Activated CD4-positive, alpha-beta T cell treated with anti-CD3 and anti-CD28 coated beads for 1 hour (primary cell): ENCODE results near the gene PREX1.
"Not testable (repeated sequence)": the region's sequence is repeated elsewhere in the genome, so short reads cannot be mapped to it uniquely, and the experiment has no call there.

Experiments
- DNase-seq: peaks from one replicate; pipeline ENCODE4 v3.0.0-alpha.2; 2020

The PREX1 gene

DNA sequence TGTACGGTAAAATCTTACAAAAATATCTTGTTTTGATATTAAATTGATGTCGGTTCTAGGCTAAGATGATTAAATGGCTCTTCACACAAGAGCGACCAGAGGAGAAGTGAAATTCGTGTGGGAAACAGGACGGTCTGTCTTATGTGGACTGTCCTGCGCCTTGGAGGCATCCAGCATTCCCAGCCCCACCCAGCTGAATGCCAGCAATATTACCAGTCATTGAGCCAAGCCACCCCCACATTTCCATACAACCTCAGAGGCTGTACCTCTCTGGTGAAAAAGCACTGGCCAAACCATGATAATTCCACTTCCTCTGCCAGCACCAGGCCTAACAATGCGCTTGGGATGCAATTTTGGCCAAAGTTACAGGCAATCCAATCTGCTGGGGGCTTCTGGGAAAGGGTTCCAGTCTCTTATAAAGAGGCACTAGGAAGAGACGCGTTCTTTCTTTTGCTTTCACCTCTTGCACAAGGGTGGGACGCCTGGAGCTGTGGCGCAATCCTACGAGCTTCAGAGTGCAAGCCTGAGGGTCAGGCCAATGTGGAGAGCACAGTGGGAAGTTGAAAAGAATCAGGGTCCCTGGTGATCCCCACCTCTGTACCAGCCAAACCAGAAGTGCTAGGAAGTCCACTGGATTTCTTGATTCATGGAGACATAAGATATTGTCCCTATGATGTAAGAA, 213.1 kb downstream of the PREX1 start:
- DNase-seq, result no peak

DNA sequence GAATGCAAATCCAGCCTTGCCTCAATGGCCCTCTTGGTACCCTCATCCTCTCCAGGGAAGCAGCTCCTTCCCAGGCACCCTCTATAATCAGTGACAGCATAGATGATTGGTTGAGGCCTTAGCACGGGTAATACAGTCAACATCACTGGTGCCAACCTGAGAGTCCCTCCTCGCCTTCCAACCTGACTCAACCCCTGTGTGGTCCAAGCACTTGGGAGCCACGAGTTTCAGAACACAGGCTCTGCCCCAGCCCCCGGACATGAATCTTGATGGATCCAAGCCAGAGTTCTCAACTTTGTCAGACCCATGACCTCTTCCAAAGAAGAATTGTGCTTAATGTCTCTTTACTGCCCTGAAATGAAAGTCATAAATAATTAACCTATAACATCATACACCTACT, 213.9 kb downstream of the PREX1 start:
- DNase-seq, result no peak

DNA sequence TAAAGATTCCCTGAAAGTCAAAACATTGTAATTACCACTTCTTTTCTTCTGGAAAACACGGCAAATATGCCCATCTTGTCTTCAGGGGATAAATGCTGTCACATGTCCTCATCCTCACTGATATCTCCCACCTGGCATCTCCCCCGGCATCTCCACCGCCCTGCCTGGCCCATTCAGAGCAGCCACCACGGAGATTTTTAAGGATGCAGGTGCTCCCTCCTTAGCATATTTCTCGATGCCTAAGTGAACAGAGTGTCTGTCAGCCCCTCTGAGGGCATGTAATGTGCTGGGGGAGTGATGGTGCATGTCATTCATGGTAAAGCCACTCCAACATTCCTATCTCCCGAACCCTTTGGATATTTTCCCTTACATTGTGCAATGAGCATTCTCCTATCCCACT, 215.5 kb downstream of the PREX1 start:
- DNase-seq, result no peak

DNA sequence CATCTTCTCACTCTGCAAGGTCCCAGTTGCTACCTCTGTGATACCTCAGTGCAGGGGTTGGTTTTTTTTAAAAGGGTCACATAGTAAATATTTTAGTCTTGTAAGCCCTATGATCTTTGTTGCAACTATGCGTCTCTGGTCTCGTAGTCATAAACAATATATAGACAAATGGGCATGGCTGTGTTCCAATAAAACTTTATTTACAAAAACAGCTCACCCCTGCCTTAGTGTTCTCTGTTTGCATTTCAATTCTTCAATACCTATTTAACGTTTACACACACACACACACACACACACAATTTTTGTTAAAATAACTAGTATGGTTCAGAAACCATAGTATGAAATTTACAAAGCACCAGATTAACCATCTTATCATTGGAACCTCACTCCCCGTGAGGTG, 216.8 kb downstream of the PREX1 start:
- no peak for DNase-seq

DNA sequence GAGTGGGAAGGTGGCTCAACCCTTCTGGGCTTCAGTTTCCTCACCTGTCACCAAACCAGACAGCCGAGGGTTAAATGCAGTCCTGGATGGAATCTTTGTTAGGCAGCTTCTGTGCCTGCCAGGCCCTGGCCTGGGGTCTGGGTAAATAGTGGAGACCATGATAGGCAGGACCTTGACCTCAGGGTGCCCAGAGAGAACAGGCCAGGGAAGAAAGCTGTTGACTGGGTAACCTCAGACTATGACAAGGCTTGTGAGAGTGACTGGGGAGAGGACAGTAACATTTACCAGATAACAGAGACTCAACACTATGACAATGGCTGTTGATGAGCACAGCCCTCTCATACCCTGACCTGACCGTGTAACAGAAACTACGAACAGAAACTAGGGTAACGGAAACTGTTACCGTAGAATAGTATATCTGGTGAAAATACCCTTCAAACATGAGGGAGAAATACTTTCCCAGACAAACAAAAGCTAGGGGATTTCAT, 218.3 kb downstream of the PREX1 start:
- no peak for DNase-seq

DNA sequence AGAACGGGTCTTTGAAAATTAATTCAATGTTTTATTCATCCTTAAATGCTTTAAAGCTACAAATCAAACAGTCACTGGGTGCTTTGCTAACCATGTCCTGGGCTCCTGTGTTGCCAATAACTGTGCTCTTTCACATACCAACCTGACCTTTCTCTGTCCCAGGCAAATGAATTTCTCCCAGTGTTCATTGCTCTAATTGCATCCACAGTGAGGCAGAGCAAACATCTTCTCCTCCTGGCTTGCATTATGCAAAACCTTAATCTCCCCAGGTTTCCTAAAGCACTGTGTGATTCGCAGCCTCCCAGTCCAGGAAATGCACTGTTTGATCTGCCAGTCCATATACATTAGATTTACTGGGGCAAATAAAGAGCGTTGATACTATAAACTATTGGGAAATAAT, 219.0 kb downstream of the PREX1 start:
- no peak for DNase-seq

DNA sequence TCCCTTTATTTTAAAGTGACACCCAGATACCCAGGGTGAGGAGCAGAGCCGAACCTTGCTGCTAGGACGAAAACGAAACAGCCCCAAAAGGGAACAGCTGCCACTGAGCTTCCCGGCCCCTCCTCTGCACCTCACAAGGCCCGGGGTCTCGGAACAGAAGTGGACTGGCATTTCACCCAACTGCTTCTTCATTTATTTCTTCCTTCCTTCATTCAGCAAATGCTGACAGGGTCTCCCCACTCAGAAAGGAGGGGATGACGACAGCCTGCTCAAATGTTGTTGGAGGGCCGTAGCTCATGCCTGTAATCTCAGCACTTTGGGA, 220.3 kb downstream of the PREX1 start:
- no peak for DNase-seq

DNA sequence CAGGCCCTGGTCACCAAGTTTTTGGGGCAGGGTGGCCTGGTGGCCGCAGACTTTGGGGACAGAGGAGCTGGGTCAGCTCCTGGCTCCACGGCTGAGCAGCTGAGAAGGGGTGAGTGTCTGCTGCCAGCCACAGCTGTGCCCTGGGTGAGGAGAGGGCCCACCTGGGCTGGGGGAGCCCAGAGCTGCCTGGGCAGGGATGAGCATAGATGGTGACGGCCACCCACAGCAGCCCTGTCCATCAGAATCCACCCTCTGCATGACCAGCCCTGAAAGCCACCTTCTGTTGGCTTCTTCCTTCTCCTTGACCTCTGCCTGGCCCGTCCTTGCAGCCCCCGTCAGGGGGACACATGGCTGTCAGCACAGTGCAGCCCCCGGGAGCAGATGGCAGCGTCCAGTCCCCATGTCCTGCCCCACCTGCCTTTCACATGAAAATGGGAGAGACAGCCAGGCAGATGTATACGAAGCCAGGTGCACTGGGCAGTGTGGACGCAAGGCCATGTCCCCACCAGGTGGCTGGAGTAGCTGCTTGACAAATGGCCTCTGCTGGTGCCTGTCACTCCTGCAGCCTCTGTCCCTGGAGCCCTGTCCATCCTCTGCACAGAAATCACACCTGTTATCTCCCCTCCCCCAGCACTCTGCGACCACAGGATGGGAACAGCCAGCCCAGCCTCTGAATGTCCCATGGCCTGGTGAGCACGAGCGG, 220.8 kb downstream of the PREX1 start:
- DNase-seq, result no peak

DNA sequence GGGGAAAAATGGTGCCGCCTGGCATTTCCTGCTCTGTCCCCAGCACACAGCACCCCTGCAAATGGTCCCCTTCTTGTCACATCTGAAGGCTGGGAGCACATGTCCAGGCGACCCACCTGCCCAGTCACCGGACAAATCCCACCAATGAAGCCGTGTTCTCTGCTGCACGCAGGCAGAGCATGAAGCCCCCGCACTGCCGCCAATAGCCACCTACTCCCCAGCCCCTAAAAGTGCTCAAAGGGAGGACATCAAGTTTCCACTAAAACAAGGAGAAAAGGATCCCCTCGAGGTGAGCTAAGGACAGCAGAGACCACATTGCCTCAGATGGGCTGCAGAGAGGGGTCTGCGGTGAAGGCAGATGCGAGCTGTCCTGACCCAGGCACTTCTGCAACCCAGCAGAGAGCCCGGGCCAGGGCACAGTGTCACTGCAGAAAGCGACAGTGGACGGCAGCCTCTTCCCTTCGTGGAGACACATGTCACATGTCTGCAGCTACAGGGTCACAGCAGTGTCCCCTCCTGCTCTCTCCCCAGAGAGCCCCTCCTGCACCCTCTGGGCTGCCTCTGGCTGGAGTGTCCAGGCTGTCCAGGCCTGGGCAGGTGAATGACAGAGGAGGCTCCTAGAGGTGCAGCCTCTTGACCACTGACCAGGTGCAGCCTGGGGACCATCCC, 221.5 kb downstream of the PREX1 start:
- no peak for DNase-seq

DNA sequence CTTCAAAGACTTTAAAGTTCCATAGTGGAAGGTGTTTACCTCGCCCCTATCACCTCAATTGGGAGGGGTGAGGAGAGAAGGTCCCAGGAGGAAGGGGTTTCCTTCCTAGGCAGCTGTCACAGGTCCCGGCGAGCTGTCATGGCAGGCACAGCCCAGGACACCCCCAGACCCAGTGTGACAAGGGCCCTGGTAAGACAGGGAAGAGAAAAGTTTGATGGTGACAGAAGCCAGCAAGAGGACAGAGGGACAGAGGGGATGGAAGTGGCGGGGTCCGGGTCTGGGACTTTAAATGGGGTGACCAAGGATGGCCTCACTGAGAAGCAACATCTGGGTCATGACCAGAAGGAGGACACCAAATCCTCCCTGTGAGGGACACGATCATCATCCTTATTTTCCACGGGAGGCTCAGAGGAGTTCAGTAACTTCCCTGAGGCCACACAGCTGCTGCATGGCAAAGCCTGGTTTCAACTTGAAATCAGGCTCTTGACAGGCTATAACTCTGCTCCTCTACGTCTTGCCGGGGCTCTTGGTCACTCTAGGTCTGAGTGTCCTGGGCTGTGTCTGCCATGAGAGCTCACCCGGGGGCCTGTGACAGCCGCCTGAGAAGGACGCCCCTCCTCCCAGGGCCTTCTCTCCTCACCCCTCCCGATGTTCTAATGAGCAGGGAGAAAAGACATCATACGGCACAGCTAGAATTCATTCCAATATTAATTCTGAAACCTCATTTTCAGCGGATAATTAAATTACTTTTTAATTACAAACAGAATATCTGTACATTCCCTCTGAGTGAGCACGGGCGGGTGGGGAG, 222.2 kb downstream of the PREX1 start:
- no peak for DNase-seq

DNA sequence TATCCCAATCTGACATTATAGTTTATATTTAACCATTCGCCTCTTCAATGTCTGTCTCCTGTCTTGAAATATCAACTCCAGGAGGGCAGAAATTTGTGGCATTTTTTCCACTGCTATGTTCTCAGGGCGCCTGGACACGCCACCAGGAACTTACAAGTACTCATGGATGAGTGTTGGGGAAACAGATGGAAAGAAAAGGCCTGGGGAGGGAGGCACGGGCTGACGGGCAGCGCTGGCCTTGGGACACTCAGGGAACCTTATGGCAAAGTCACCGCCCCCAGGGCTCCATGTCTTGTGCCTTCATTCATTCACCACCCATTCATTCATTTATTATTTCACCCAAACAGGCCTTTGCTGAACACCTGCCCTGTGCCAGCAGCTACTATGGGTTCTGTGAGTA, 222.9 kb downstream of the PREX1 start:
- DNase-seq, result no peak

DNA sequence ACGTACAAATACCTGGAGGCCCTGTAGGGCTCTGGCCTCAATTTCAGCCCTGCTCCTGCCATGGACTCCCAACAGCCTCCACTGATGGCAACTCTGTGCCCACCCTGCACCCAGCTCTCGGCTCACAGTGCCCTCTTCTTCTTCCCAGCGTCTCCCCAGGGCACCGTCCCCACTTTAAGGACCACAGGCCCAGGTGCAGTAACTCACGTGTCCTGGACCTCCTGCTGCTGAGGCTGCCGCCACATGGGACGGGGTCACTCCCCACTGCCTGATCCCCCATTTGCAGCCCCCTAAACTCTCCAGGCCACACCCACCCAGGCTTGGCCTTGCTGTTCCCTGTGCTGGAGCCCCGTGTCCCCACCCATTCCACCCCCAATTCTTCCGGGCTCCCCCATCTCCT, 223.4 kb downstream of the PREX1 start:
- no peak for DNase-seq

DNA sequence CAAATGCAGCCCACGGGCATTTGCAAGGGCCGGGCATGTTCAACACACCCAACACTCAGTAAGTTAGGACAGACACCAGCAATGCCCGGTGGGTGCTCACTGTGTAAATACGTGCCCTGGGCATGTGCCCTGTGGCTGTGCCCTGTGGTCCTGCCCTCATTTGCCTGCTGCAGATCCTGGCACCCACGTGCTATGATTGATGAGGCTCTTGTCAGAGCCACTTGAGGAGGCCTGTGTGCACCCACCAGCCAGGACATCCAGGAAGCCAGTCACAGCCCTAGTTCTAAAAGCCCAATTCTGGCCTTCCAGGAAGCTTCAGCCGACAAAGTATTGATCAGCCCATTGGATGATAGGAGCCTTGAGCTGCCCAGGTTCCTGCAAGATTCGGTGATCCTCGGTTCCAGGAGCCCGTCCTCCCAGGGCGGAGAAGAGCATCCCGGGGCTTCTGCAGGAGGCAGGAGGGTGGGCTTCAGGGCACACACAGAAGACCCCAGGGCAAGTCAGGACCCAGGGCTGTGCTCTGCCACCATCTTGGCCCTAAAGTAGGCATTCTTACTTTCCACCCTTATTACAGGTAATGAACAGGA, 223.9 kb downstream of the PREX1 start:
- DNase-seq, result no peak

DNA sequence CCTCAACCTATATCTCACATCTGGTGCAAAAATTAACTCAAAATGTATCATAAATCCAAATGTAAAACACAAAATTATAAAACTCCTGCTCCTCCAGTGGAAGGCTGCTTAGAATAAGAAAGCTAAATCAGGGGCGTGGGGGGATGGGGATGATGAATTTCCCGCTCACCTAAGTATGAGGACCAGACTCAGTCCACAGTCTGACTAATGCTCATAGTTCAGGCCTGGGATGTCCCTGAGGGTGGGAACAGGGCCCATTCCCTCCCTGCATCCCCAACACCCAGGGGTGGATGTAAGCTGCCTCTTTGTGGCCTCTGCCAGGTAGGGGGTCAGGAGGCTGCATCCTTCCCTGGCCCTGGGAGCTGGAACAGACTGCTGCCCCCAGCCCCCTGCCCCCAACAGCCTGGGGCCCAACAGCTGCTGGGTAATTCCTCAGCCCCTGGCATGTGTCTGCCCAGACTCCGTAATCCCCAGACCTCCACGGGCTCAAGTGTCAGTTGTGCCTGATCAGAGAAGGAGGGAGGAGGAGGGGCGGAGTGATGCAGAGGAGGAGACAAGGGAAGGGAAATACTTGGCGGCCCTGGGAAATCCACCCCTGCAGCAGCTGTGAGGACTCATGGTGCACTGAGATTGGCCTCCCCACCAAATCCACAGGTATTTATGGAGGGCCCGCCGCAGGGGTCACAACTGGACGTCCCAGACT, 224.5 kb downstream of the PREX1 start:
- no peak for DNase-seq

DNA sequence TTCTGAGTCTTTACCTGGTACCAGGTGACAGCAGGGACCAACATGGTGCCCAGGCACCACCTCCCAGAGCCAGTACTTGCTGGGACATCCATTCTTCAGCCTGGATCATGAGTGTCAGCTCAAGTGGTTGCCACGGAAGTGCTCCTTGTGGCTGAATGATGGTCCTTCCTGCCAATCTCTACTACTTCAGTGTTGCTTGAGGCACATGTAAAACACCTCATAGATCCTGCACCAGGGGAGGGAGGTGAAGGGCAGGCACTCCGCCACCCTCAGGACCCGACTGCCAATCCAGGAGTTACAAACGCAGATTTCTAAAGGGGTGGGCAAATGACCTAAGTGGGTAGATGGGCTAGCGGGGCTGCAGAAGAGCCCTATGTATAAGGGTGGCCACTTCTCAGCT, 226.0 kb downstream of the PREX1 start:
- DNase-seq, result no peak

DNA sequence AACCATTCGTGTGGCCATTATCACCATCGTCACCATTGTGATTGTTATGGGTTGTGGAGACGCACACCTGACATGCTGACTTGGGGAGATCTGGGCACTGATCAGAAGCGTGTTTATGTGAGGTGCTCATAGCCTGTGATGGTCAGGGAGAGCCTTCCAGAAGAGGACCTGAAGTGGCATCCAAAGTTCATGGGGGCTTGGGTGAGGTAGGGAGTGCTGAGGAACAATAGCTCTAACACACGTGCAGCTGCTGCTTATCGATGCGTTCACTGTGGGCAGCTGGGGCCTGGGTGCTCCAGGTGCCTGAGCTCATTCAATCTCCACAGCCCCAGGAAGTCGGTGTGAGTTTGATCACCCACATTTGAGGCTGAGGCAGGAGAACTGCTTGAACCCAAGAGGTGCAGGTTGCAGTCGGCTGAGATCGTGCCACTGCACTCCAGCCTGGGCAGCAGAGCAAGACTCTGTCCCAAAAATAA, 227.3 kb downstream of the PREX1 start:
- no peak for DNase-seq

DNA sequence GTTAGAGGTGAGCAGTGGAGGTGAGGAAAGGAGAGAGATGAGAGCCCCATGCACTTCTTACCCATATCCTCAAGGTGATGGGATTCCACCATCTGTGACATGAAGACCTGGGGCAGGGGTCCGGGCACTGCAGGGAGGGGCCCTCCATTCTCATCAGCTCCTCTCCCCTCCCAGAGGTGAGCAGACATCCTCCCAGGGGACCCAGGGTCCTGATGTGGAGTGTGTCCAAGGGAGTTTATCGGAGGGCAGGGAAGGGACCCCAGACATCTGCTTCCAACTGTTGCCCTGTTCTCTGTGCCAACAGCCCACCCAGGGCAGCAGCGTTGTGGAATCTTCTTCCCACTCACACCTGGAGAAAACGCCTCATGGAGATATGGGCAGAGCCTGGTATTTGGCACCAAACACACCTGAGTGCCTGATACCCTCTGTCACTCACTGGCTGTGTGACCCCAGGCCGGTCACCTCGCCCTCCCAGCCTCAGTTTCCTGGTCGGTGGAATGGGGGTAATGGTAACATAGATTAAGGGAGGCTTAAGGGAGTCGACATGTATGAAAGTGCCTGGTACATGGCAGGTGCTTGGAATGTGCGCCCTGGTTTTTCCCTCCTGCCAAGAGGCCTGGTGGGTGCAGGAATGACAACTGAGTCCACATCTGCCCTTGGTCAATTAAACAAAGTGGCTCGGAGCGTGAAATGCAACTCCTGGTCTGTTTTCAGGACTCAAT, 227.9 kb downstream of the PREX1 start:
- no peak for DNase-seq

DNA sequence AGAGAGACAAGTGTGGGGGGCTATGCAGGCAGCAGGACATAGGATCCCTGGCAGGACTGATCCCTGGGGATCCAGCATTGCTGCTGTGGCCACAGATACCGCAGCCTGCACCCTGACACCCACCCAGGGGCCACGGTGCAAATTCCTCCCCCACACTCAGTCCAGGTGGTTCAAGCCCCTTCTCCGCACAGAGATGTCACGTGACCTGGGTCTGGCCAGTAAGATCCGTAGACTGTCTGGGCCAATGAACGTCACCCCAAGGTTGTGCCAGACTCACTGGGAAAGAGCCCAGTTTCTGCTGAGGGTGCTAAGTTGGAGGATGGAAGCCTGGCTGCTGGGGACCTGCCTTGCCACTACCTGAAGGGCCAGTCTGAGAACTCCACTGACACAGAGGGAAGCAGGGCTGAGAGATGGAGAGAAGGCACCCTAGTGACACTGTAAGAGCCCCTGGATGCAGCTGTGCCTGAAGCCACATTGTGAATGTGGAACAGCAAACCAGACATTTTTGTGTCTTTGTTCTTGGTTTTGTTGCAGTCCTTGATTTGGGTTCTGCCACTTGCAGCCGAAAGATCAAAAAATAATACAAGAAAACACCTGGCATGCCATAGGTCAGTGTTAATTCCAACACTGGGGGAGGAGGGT, 228.6 kb downstream of the PREX1 start:
- no peak for DNase-seq

DNA sequence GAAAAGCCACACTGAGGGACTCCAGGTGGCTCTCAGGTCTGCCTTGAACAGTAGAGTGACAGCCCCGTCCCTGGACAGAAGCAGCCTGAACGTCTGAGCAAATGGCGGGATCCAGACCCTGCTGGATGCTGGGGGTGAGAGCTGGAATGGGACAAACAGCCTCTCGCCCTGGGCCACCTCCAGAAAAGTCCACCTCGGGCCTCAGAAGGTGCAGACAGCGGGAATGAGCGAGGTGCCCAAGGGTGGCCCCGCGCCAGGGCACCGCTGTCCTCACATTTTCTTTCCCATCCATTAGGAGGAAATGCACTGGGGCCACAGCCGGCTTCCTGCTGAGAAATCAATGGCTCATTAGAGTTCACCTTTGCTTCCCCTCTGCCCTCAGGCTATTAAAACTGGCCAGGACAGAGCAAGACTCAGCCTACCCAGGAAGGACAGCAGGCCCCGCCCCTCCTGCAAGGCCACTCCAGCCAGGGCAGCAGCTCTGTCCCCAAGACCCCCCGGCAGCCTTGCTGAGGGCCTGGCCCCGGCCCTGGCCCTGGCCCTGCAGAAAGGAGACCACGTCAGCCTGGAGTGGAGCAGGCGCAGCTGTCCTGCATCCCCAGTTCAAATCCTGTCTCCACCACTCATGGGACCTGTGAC, 229.4 kb downstream of the PREX1 start:
- DNase-seq, result not testable (repeated sequence)

DNA sequence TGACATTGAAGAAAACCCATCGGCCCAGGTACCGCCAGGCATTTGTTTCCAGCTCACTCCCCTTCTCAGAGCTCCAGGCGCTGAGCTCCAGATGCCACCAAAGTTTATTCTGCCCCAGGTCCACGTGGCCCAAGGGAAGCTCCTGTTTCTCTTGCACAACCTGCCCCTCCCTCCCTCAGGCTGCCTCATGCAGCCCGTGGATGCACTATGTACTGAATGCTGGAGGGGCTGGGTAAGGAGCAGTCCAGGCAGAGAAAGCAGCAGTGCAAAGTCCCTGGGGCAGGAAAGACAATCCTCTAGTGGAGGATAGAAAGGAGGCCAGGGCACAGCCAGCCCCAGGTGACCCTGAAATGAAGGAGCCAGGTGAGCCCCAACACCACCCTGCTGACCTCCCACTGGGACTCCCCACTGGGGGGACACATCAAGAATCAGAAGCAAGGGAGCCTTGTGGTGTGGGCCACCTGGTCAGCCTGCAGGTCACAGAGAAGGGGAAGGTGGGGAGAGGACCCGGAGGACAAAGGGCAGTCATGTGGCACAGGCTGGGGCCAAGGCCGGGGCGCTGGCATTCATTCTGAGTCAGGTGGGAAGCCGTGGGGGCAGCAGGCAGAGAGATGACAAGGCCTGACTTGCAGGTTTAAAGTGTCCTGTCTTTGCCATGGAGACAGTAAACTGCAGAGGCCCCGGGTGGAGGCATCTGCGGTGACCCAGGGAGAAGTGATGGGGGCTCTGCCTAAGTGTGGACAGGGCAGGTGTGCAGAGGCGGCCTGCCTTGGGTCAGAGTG, 230.1 kb downstream of the PREX1 start:
- DNase-seq, result no peak
